GM12878 (cell line): ENCODE results near the gene LTB. TPM values are rescaled to one million over a fixed set of nuclear protein-coding genes. Genes with fewer than 3 reads are reported as not detected.

ENCODE experiments used
- ATF7 ChIP-seq: fragments of 450-650 bp; IDR thresholded peaks from 2 replicates; pipeline ENCODE4 v1.6.1; 2016; ENCODE audit warnings: low read depth, mild to moderate bottlenecking
- BCLAF1 ChIP-seq: fragments of 450-650 bp; IDR thresholded peaks from 2 replicates; pipeline ENCODE4 v1.6.1; 2017; ENCODE audit warnings: antibody characterized with exemption, mild to moderate bottlenecking, moderate library complexity
- CREB1 ChIP-seq: IDR thresholded peaks from 2 replicates; pipeline ENCODE4 v1.6.1; 2012; ENCODE audit warnings: low read depth, mild to moderate bottlenecking, inconsistent platforms
- ELK1 ChIP-seq: IDR thresholded peaks from 2 replicates; pipeline ENCODE4 v1.6.1; 2012; ENCODE audit warnings: low read depth, low read length, improper control_type of control experiment
- ETV6 ChIP-seq, 2 experiments: fragments of 450-650 bp in 1 of 2; IDR thresholded peaks in 1 of 2; conservative IDR thresholded peaks in 1 of 2; 2 replicates each; pipeline ENCODE4 v1.6.1; 2014; ENCODE audit warnings: antibody characterized with exemption in 1 of 2, borderline replicate concordance in 1 of 2, low read depth in 1 of 2, mild to moderate bottlenecking in 1 of 2, moderate library complexity in 1 of 2
- GABPA ChIP-seq: IDR thresholded peaks from 2 replicates; pipeline ENCODE4 v1.6.1; 2014; ENCODE audit warnings: antibody characterized with exemption, low read depth, mild to moderate bottlenecking, inconsistent platforms
- HDGF ChIP-seq: fragments of 450-650 bp; IDR thresholded peaks from 2 replicates; pipeline ENCODE4 v1.6.1; 2016; ENCODE audit warnings: antibody characterized with exemption
- IKZF1 ChIP-seq: fragments of 450-650 bp; conservative IDR thresholded peaks from 2 replicates; pipeline ENCODE4 v1.6.1; 2017; ENCODE audit warnings: antibody characterized with exemption, mild to moderate bottlenecking
- KDM1A ChIP-seq: fragments of 200-600 bp; sonication (generic); IDR thresholded peaks from 2 replicates; pipeline ENCODE4 v1.6.1; 2016; ENCODE audit warnings: borderline replicate concordance
- LARP7 ChIP-seq: fragments of 450-650 bp; IDR thresholded peaks from 2 replicates; pipeline ENCODE4 v1.6.1; 2017; ENCODE audit warnings: mild to moderate bottlenecking
- MAX ChIP-seq: IDR thresholded peaks from 2 replicates; pipeline ENCODE4 v1.6.1; 2012; ENCODE audit warnings: low read depth, low read length, improper control_type of control experiment
- POU2F2 ChIP-seq: IDR thresholded peaks from 3 replicates; pipeline ENCODE4 v1.6.1; 2011; ENCODE audit warnings: low read depth, mild to moderate bottlenecking, low read length, borderline replicate concordance
- RBBP5 ChIP-seq: fragments of 200-600 bp; sonication (generic); conservative IDR thresholded peaks from 2 replicates; pipeline ENCODE4 v1.6.1; 2016
- RFX5 ChIP-seq: IDR thresholded peaks from 2 replicates; pipeline ENCODE4 v1.6.1; 2011; ENCODE audit warnings: low read depth, low read length, improper control_type of control experiment
- SIN3A ChIP-seq: IDR thresholded peaks from 2 replicates; pipeline ENCODE4 v1.6.1; 2012; ENCODE audit warnings: low read depth, low read length, improper control_type of control experiment
- STAT1 ChIP-seq: fragments of 450-650 bp; conservative IDR thresholded peaks from 2 replicates; pipeline ENCODE4 v1.6.1; 2014; ENCODE audit warnings: antibody characterized with exemption, mild to moderate bottlenecking
- TAF1 ChIP-seq: IDR thresholded peaks from 2 replicates; pipeline ENCODE4 v1.6.1; 2011; ENCODE audit warnings: mild to moderate bottlenecking, low read depth, low read length, borderline replicate concordance
- TBL1XR1 ChIP-seq: IDR thresholded peaks from 2 replicates; pipeline ENCODE4 v1.6.1; 2012; ENCODE audit warnings: low read depth, low read length, improper control_type of control experiment
- TCF3 ChIP-seq: IDR thresholded peaks from 2 replicates; pipeline ENCODE4 v1.6.1; 2012; ENCODE audit warnings: low read depth, mild to moderate bottlenecking, low read length, borderline replicate concordance; ENCODE audit not compliant: insufficient read depth
- USF1 ChIP-seq: IDR thresholded peaks from 2 replicates; pipeline ENCODE4 v1.6.1; 2011; ENCODE audit warnings: borderline replicate concordance, low read depth, mild to moderate bottlenecking, moderate library complexity, mixed read lengths, low read length; ENCODE audit not compliant: insufficient read depth; ENCODE audit errors: extremely low read length
- ZNF207 ChIP-seq: fragments of 450-650 bp; IDR thresholded peaks from 2 replicates; pipeline ENCODE4 v1.6.1; 2014; ENCODE audit warnings: antibody characterized with exemption, mild to moderate bottlenecking, borderline replicate concordance
- ZNF24 ChIP-seq: fragments of 450-650 bp; IDR thresholded peaks from 2 replicates; pipeline ENCODE4 v1.6.1; 2017; ENCODE audit warnings: antibody characterized with exemption, mild to moderate bottlenecking
- ZNF384 ChIP-seq: IDR thresholded peaks from 2 replicates; pipeline ENCODE4 v1.6.1; 2012; ENCODE audit warnings: low read depth, mild to moderate bottlenecking, low read length, improper control_type of control experiment, borderline replicate concordance
- polyA plus RNA-seq, 11 experiments: library from polyadenylated mRNA; depleted of rRNA in 4 of 11; unstranded in 6 of 11; stranded (reverse) in 5 of 11; fragments of >200 nt; fragmentation: Nextera tagmentation in 4 of 11; fragmentation: Illumina TruSeq in 1 of 11; extraction: Ambion mirVana in 4 of 11; extraction: Trizol in 1 of 11; gene quantifications; 1 replicate in 1 of 11; 2 replicates in 10 of 11; pipeline versions ENCODE4 v1.2.1 to v1.2.3, GENCODE V29; 2011 to 2016; ENCODE audit warnings: inconsistent platforms in 2 of 11, missing spikeins in 2 of 11, low read depth in 1 of 11
- total RNA-seq, 4 experiments: library from RNA; depleted of rRNA in 3 of 4; stranded (reverse); fragments of >200 nt in 3 of 4; fragmentation: Illumina TruSeq in 1 of 4; extraction: Trizol in 1 of 4; gene quantifications; 2 replicates each; pipeline versions ENCODE4 v1.2.1 to v1.2.3, GENCODE V29; 2013 to 2021

LTB gene
- total and polyA plus RNA-seq, 10 of the 15 experiments (the other 5 are each of a cell fraction or from before 2014, with no cell fraction given): 0.71 to 74.3 (median 20.0) TPM

GRCh38 chr6:31559958-31560696 lies 22.1 kb downstream of the LTB start (continued):
- TF ChIP-seq CREB1: no peak; the same call in 1 of the 2 replicates
- TF ChIP-seq RBBP5: no peak
- peak in 1 of 2 experiments; percentile 99; a peak in 2 of 4 replicates for TF ChIP-seq ETV6 (conservative IDR thresholded peaks at IDR 0.05 in 1 of 2, IDR thresholded peaks at IDR 0.05 in 1 of 2; ENCODE audit: borderline replicate concordance in 1 of 2, low read depth in 1 of 2)
- no peak; the same call in 1 of the 2 replicates for TF ChIP-seq SIN3A
- TF ChIP-seq ZNF24: no peak
- TF ChIP-seq POU2F2: peak; percentile 66; the same call in 2 of the 3 replicates
- TF ChIP-seq BCLAF1: no peak
- no peak for TF ChIP-seq KDM1A
- TF ChIP-seq ZNF384: no peak
- no peak for TF ChIP-seq ELK1
- TF ChIP-seq LARP7: no peak
- no peak for TF ChIP-seq ZNF207
- TF ChIP-seq HDGF: peak; percentile 33; the same call in 1 of the 2 replicates
- peak; percentile 10; the same call in 1 of the 2 replicates for TF ChIP-seq TAF1
- peak; percentile 64 for TF ChIP-seq ATF7
- TF ChIP-seq MAX: no peak
- peak; percentile 95 for TF ChIP-seq TBL1XR1
- no peak for TF ChIP-seq STAT1
- no peak for TF ChIP-seq USF1
- TF ChIP-seq GABPA: peak; percentile 57; the same call in 1 of the 2 replicates
- peak; percentile 92 for TF ChIP-seq IKZF1
- no peak for TF ChIP-seq RFX5
- peak; percentile 75 for TF ChIP-seq TCF3
